Stomach smooth muscle (tissue), 2 donors: ENCODE data around the gene AP5S1.

ENCODE experiments used
- H3K27ac ChIP-seq: one replicate; pipeline ENCODE4 v1.7.0; 2013; ENCODE audit warnings: mild to moderate bottlenecking, low read length, inconsistent platforms
- H3K27me3 ChIP-seq, 2 donors: one replicate each; pipeline ENCODE4 v1.7.0; 2013; ENCODE audit warnings: low read length in 2 of 2; ENCODE audit not compliant: insufficient read depth in 2 of 2, control insufficient read depth in 1 of 2
- H3K36me3 ChIP-seq, 2 donors: one replicate each; pipeline ENCODE4 v1.7.0; 2013; ENCODE audit warnings: low read length in 2 of 2; ENCODE audit not compliant: control insufficient read depth in 2 of 2, insufficient read depth in 2 of 2
- H3K4me1 ChIP-seq: one replicate; pipeline ENCODE4 v1.7.0; 2013; ENCODE audit warnings: low read length; ENCODE audit not compliant: control insufficient read depth, insufficient read depth
- H3K4me3 ChIP-seq, 2 donors: one replicate each; pipeline ENCODE4 v1.7.0; 2013; ENCODE audit warnings: low read length in 2 of 2
- H3K9ac ChIP-seq, 2 donors: one replicate each; pipeline ENCODE4 v1.7.0; 2013; ENCODE audit warnings: low read length in 2 of 2, mild to moderate bottlenecking in 1 of 2
- H3K9me3 ChIP-seq, 2 donors: one replicate each; pipeline ENCODE4 v1.7.0; 2013; ENCODE audit warnings: low read length in 2 of 2; ENCODE audit not compliant: control insufficient read depth in 2 of 2
- donor health status: healthy.
- donor health status: Pancreatic carcinoma.

AP5S1 gene

GRCh38 chr20:3865152-3865886, 45.0 kb downstream of the AP5S1 start:
- no peak overlapping the region for H3K27ac ChIP-seq
- H3K4me1 ChIP-seq: peaks cover 2% of the 10 kb centered on the region

GRCh38 chr20:3865887-3866407, 45.6 kb downstream of the AP5S1 start:
- Histone ChIP-seq H3K4me1 (peaks cover 2% of the 10 kb centered on the region), H3K27ac (no peak overlapping the region), H3K9ac (no peak overlapping the region), H3K36me3 (peaks cover 52 to 57% of the 10 kb centered on the region in 2 donors), H3K9me3 (peaks cover 0 to 4% of the 10 kb centered on the region in 2 donors), H3K27me3 (no peaks in the 10 kb centered on the region), H3K4me3 (no peak overlapping the region)

More at GRCh38 chr20:3865152-3865886, 45.0 kb downstream of the AP5S1 start:
- Histone ChIP-seq H3K4me3 (no peak overlapping the region), H3K9ac (no peak overlapping the region), H3K27me3 (no peaks in the 10 kb centered on the region), H3K9me3 (peaks cover 0 to 4% of the 10 kb centered on the region in 2 donors), H3K36me3 (peaks cover 52 to 57% of the 10 kb centered on the region in 2 donors)

- H3K9ac ChIP-seq: no peak overlapping the region
- no peak overlapping the region for H3K27ac ChIP-seq
- no peaks in the 10 kb centered on the region for H3K27me3 ChIP-seq
- no peak overlapping the region for H3K4me3 ChIP-seq
- H3K4me1 ChIP-seq: peaks cover 4% of the 10 kb centered on the region
- peaks cover 0 to 4% of the 10 kb centered on the region in 2 donors for H3K9me3 ChIP-seq
- H3K36me3 ChIP-seq: peaks cover 50 to 56% of the 10 kb centered on the region in 2 donors
Observed at GRCh38 chr20:3866464-3866863, 46.1 kb downstream of the AP5S1 start.

GRCh38 chr20:3867802-3868201, 47.5 kb downstream of the AP5S1 start:
- Histone ChIP-seq H3K4me3 (no peak overlapping the region), H3K9ac (no peak overlapping the region), H3K4me1 (peaks cover 5% of the 10 kb centered on the region), H3K36me3 (peaks cover 40 to 43% of the 10 kb centered on the region in 2 donors), H3K27me3 (no peaks in the 10 kb centered on the region), H3K27ac (no peak overlapping the region), H3K9me3 (no peaks in the 10 kb centered on the region)

- peaks cover 26 to 28% of the 10 kb centered on the region in 2 donors for H3K36me3 ChIP-seq
- no peak overlapping the region for H3K9ac ChIP-seq
- H3K27ac ChIP-seq: no peak overlapping the region
- H3K4me3 ChIP-seq: no peak overlapping the region
- no peaks in the 10 kb centered on the region for H3K9me3 ChIP-seq
- peaks cover 5% of the 10 kb centered on the region for H3K4me1 ChIP-seq
- H3K27me3 ChIP-seq: no peaks in the 10 kb centered on the region
Observed at GRCh38 chr20:3869839-3870634, 49.7 kb downstream of the AP5S1 start.

- Histone ChIP-seq H3K27ac (no peak overlapping the region), H3K4me3 (no peak overlapping the region), H3K4me1 (peaks cover 5% of the 10 kb centered on the region), H3K36me3 (peaks cover 15 to 18% of the 10 kb centered on the region in 2 donors), H3K27me3 (no peaks in the 10 kb centered on the region), H3K9ac (no peak overlapping the region), H3K9me3 (no peaks in the 10 kb centered on the region)
Observed at GRCh38 chr20:3871550-3872265, 51.4 kb downstream of the AP5S1 start.

GRCh38 chr20:3873507-3873906, 53.2 kb downstream of the AP5S1 start:
- Histone ChIP-seq H3K27ac (no peak overlapping the region), H3K4me1 (peaks cover 2% of the 10 kb centered on the region), H3K27me3 (no peaks in the 10 kb centered on the region), H3K9me3 (no peaks in the 10 kb centered on the region), H3K4me3 (no peak overlapping the region), H3K9ac (no peak overlapping the region), H3K36me3 (peaks cover 8 to 14% of the 10 kb centered on the region in 2 donors)

GRCh38 chr20:3874194-3874844, 54.0 kb downstream of the AP5S1 start:
- H3K4me3 ChIP-seq: no peak overlapping the region
- H3K27me3 ChIP-seq: no peaks in the 10 kb centered on the region
- peaks cover 8 to 14% of the 10 kb centered on the region in 2 donors for H3K36me3 ChIP-seq
- H3K27ac ChIP-seq: no peak overlapping the region
- H3K9me3 ChIP-seq: no peaks in the 10 kb centered on the region
- H3K4me1 ChIP-seq: peaks cover 2% of the 10 kb centered on the region
- H3K9ac ChIP-seq: no peak overlapping the region

- Histone ChIP-seq H3K27me3 (no peaks in the 10 kb centered on the region), H3K4me1 (peaks cover 2% of the 10 kb centered on the region), H3K4me3 (no peak overlapping the region), H3K9ac (no peak overlapping the region), H3K36me3 (peaks cover 8 to 14% of the 10 kb centered on the region in 2 donors), H3K9me3 (no peaks in the 10 kb centered on the region), H3K27ac (no peak overlapping the region)
Observed at GRCh38 chr20:3875378-3875974, 55.1 kb downstream of the AP5S1 start.

GRCh38 chr20:3876000-3876399, 55.7 kb downstream of the AP5S1 start:
- Histone ChIP-seq H3K4me3 (no peak overlapping the region), H3K9me3 (no peaks in the 10 kb centered on the region), H3K9ac (no peak overlapping the region), H3K27me3 (no peaks in the 10 kb centered on the region), H3K36me3 (peaks cover 8 to 14% of the 10 kb centered on the region in 2 donors), H3K4me1 (peaks cover 2% of the 10 kb centered on the region), H3K27ac (no peak overlapping the region)
